ENCODE measurements around the gene TMCC3.

TMCC3 gene

GRCh38 chr12:94684416-94685142 is 34.2 kb upstream of the TMCC3 start:
- H3K9ac ChIP-seq (ENCODE audit: low read length) = no peak overlapping the region
- H3K4me1 ChIP-seq (ENCODE audit: control insufficient read depth, insufficient read depth, low read length) = no peaks in the 10 kb centered on the region
- H3K27me3 ChIP-seq (ENCODE audit: control insufficient read depth, insufficient read depth, low read length) = no peaks in the 10 kb centered on the region
- no peak overlapping the region for H3K4me3 ChIP-seq (ENCODE audit: low read length)
- H3K36me3 ChIP-seq (ENCODE audit: control insufficient read depth, insufficient read depth, low read length) = no peaks in the 10 kb centered on the region
- no peaks in the 10 kb centered on the region for H3K9me3 ChIP-seq (ENCODE audit: control insufficient read depth, low read length)

GRCh38 chr12:94679554-94680195 is 29.3 kb upstream of the TMCC3 start:
- Histone ChIP-seq H3K9ac (ENCODE audit: low read length) (no peak overlapping the region), H3K4me1 (ENCODE audit: control insufficient read depth, insufficient read depth, low read length) (peaks cover 29% of the 10 kb centered on the region), H3K9me3 (ENCODE audit: control insufficient read depth, low read length) (no peaks in the 10 kb centered on the region), H3K27me3 (ENCODE audit: control insufficient read depth, insufficient read depth, low read length) (no peaks in the 10 kb centered on the region), H3K36me3 (ENCODE audit: control insufficient read depth, insufficient read depth, low read length) (no peaks in the 10 kb centered on the region), H3K4me3 (ENCODE audit: low read length) (no peak overlapping the region)

- H3K9ac ChIP-seq (ENCODE audit: low read length) = no peak overlapping the region
- no peaks in the 10 kb centered on the region for H3K36me3 ChIP-seq (ENCODE audit: control insufficient read depth, insufficient read depth, low read length)
- peaks cover 29% of the 10 kb centered on the region for H3K4me1 ChIP-seq (ENCODE audit: control insufficient read depth, insufficient read depth, low read length)
- H3K4me3 ChIP-seq (ENCODE audit: low read length) = no peak overlapping the region
- H3K9me3 ChIP-seq (ENCODE audit: control insufficient read depth, low read length) = no peaks in the 10 kb centered on the region
- no peaks in the 10 kb centered on the region for H3K27me3 ChIP-seq (ENCODE audit: control insufficient read depth, insufficient read depth, low read length)
Measured at GRCh38 chr12:94678849-94679248, 28.5 kb upstream of the TMCC3 start.

- Histone ChIP-seq H3K9me3 (ENCODE audit: control insufficient read depth, low read length) (no peaks in the 10 kb centered on the region), H3K4me3 (ENCODE audit: low read length) (no peak overlapping the region), H3K36me3 (ENCODE audit: control insufficient read depth, insufficient read depth, low read length) (no peaks in the 10 kb centered on the region), H3K9ac (ENCODE audit: low read length) (no peak overlapping the region), H3K4me1 (ENCODE audit: control insufficient read depth, insufficient read depth, low read length) (peaks cover 29% of the 10 kb centered on the region), H3K27me3 (ENCODE audit: control insufficient read depth, insufficient read depth, low read length) (no peaks in the 10 kb centered on the region)
Measured at GRCh38 chr12:94678379-94678778, 28.0 kb upstream of the TMCC3 start.

- Histone ChIP-seq H3K4me3 (ENCODE audit: low read length) (no peak overlapping the region), H3K36me3 (ENCODE audit: control insufficient read depth, insufficient read depth, low read length) (no peaks in the 10 kb centered on the region), H3K9ac (ENCODE audit: low read length) (no peak overlapping the region), H3K27me3 (ENCODE audit: control insufficient read depth, insufficient read depth, low read length) (no peaks in the 10 kb centered on the region), H3K4me1 (ENCODE audit: control insufficient read depth, insufficient read depth, low read length) (peaks cover 29% of the 10 kb centered on the region), H3K9me3 (ENCODE audit: control insufficient read depth, low read length) (no peaks in the 10 kb centered on the region)
Measured at GRCh38 chr12:94677778-94678177, 27.4 kb upstream of the TMCC3 start.

- Histone ChIP-seq H3K36me3 (ENCODE audit: control insufficient read depth, insufficient read depth, low read length) (no peaks in the 10 kb centered on the region), H3K9ac (ENCODE audit: low read length) (no peak overlapping the region), H3K4me3 (ENCODE audit: low read length) (no peak overlapping the region), H3K9me3 (ENCODE audit: control insufficient read depth, low read length) (no peaks in the 10 kb centered on the region), H3K27me3 (ENCODE audit: control insufficient read depth, insufficient read depth, low read length) (no peaks in the 10 kb centered on the region), H3K4me1 (ENCODE audit: control insufficient read depth, insufficient read depth, low read length) (peaks cover 29% of the 10 kb centered on the region)
Measured at GRCh38 chr12:94676922-94677321, 26.6 kb upstream of the TMCC3 start.

GRCh38 chr12:94676031-94676641 is 25.8 kb upstream of the TMCC3 start:
- Histone ChIP-seq H3K9me3 (ENCODE audit: control insufficient read depth, low read length) (no peaks in the 10 kb centered on the region), H3K36me3 (ENCODE audit: control insufficient read depth, insufficient read depth, low read length) (no peaks in the 10 kb centered on the region), H3K27me3 (ENCODE audit: control insufficient read depth, insufficient read depth, low read length) (no peaks in the 10 kb centered on the region), H3K9ac (ENCODE audit: low read length) (peak overlapping the region; percentile 10), H3K4me3 (ENCODE audit: low read length) (peak overlapping the region; percentile 9), H3K4me1 (ENCODE audit: control insufficient read depth, insufficient read depth, low read length) (peaks cover 29% of the 10 kb centered on the region)

- no peaks in the 10 kb centered on the region for H3K36me3 ChIP-seq (ENCODE audit: control insufficient read depth, insufficient read depth, low read length)
- no peak overlapping the region for H3K9ac ChIP-seq (ENCODE audit: low read length)
- H3K27me3 ChIP-seq (ENCODE audit: control insufficient read depth, insufficient read depth, low read length) = no peaks in the 10 kb centered on the region
- H3K9me3 ChIP-seq (ENCODE audit: control insufficient read depth, low read length) = no peaks in the 10 kb centered on the region
- peaks cover 29% of the 10 kb centered on the region for H3K4me1 ChIP-seq (ENCODE audit: control insufficient read depth, insufficient read depth, low read length)
- H3K4me3 ChIP-seq (ENCODE audit: low read length) = no peak overlapping the region
Measured at GRCh38 chr12:94674835-94675234, 24.5 kb upstream of the TMCC3 start.

- Histone ChIP-seq H3K9me3 (ENCODE audit: control insufficient read depth, low read length) (no peaks in the 10 kb centered on the region), H3K27me3 (ENCODE audit: control insufficient read depth, insufficient read depth, low read length) (no peaks in the 10 kb centered on the region), H3K4me3 (ENCODE audit: low read length) (no peak overlapping the region), H3K4me1 (ENCODE audit: control insufficient read depth, insufficient read depth, low read length) (peaks cover 29% of the 10 kb centered on the region), H3K9ac (ENCODE audit: low read length) (no peak overlapping the region), H3K36me3 (ENCODE audit: control insufficient read depth, insufficient read depth, low read length) (no peaks in the 10 kb centered on the region)
Measured at GRCh38 chr12:94674051-94674451, 23.7 kb upstream of the TMCC3 start.

GRCh38 chr12:94673496-94673895 is 23.1 kb upstream of the TMCC3 start:
- H3K27me3 ChIP-seq (ENCODE audit: control insufficient read depth, insufficient read depth, low read length) = no peaks in the 10 kb centered on the region
- H3K4me1 ChIP-seq (ENCODE audit: control insufficient read depth, insufficient read depth, low read length) = peaks cover 29% of the 10 kb centered on the region
- H3K9me3 ChIP-seq (ENCODE audit: control insufficient read depth, low read length) = no peaks in the 10 kb centered on the region
- no peaks in the 10 kb centered on the region for H3K36me3 ChIP-seq (ENCODE audit: control insufficient read depth, insufficient read depth, low read length)
- H3K9ac ChIP-seq (ENCODE audit: low read length) = no peak overlapping the region
- H3K4me3 ChIP-seq (ENCODE audit: low read length) = no peak overlapping the region

- Histone ChIP-seq H3K4me1 (ENCODE audit: control insufficient read depth, insufficient read depth, low read length) (peaks cover 20% of the 10 kb centered on the region), H3K36me3 (ENCODE audit: control insufficient read depth, insufficient read depth, low read length) (no peaks in the 10 kb centered on the region), H3K9me3 (ENCODE audit: control insufficient read depth, low read length) (no peaks in the 10 kb centered on the region), H3K9ac (ENCODE audit: low read length) (no peak overlapping the region), H3K4me3 (ENCODE audit: low read length) (no peak overlapping the region), H3K27me3 (ENCODE audit: control insufficient read depth, insufficient read depth, low read length) (no peaks in the 10 kb centered on the region)
Measured at GRCh38 chr12:94671917-94672316, 21.6 kb upstream of the TMCC3 start.

GRCh38 chr12:94670898-94671297 is 20.5 kb upstream of the TMCC3 start:
- Histone ChIP-seq H3K4me1 (ENCODE audit: control insufficient read depth, insufficient read depth, low read length) (peaks cover 9% of the 10 kb centered on the region), H3K9ac (ENCODE audit: low read length) (no peak overlapping the region), H3K36me3 (ENCODE audit: control insufficient read depth, insufficient read depth, low read length) (no peaks in the 10 kb centered on the region), H3K9me3 (ENCODE audit: control insufficient read depth, low read length) (no peaks in the 10 kb centered on the region), H3K27me3 (ENCODE audit: control insufficient read depth, insufficient read depth, low read length) (no peaks in the 10 kb centered on the region), H3K4me3 (ENCODE audit: low read length) (no peak overlapping the region)
